Lower leg skin (tissue), 4 donors: Measurements from ENCODE around the gene IGFBP6. TPM values are rescaled to one million over a fixed set of nuclear protein-coding genes. Genes with fewer than 3 reads are reported as not detected.
"Not testable (repeated sequence)": the region's sequence is repeated elsewhere in the genome, so short reads cannot be mapped to it uniquely, and the experiment has no call there.

Source experiments
- DNase-seq, 2 donors: peaks; one replicate each; pipeline ENCODE4 v3.0.0-alpha.2; 2019; ENCODE audit warnings: low spot score in 2 of 2
- H3K4me3 ChIP-seq: fragments of 200-600 bp; sonication (generic); 2 replicates; pipeline ENCODE4 v1.5.1; 2017; ENCODE audit warnings: mild to moderate bottlenecking, low read depth; ENCODE audit not compliant: poor library complexity, severe bottlenecking
- CTCF ChIP-seq, 3 donors: fragments of 450-650 bp; IDR thresholded peaks; one replicate each; pipeline ENCODE4 v1.5.1; 2016; ENCODE audit warnings: antibody characterized with exemption in 3 of 3, mild to moderate bottlenecking in 3 of 3, moderate library complexity in 2 of 3
- POLR2A ChIP-seq, 2 donors: fragments of 450-650 bp; IDR thresholded peaks; one replicate each; pipeline ENCODE4 v1.6.1; 2016 to 2017; ENCODE audit warnings: antibody characterized with exemption in 2 of 2, mild to moderate bottlenecking in 1 of 2, moderate library complexity in 1 of 2
- WGBS, 2 donors: methylation state at CpG; one replicate each; pipeline ENCODE4 v1.1.5; 2018; 5-methylcytosine and 5-hydroxymethylcytosine counted together
- intact Hi-C: fragments of 100-400 bp; cut with DNase I; formaldehyde crosslinking; loops from one replicate; pipeline ENCODE4 v1.15.0; 2023; ENCODE audit warnings: low total_unique reads
- total RNA-seq, 4 donors: library from RNA; depleted of rRNA; stranded (reverse); fragments of >200 nt; gene quantifications; one replicate each; pipeline ENCODE4 v1.1.0, GENCODE V29; 2016

The IGFBP6 gene
- total RNA-seq, 4 donors from 2014 or later, result 22.0 to 508 (median 68.9) TPM

- no peak overlapping the region for H3K4me3 ChIP-seq
- WGBS, 2 donors, result 81 to 88% methylated on average over 6 of the region's 6 CpGs
- DNase-seq, result peak in 1 of 2 donors; percentile 66
- intact Hi-C loops, result no loop called here
- TF ChIP-seq POLR2A (IDR thresholded peaks at IDR 0.05), result no peak
- no peak for TF ChIP-seq CTCF (IDR thresholded peaks at IDR 0.05)
Observed at GRCh38 chr12:53091756-53092155, 5.7 kb upstream of the IGFBP6 start.

DNA sequence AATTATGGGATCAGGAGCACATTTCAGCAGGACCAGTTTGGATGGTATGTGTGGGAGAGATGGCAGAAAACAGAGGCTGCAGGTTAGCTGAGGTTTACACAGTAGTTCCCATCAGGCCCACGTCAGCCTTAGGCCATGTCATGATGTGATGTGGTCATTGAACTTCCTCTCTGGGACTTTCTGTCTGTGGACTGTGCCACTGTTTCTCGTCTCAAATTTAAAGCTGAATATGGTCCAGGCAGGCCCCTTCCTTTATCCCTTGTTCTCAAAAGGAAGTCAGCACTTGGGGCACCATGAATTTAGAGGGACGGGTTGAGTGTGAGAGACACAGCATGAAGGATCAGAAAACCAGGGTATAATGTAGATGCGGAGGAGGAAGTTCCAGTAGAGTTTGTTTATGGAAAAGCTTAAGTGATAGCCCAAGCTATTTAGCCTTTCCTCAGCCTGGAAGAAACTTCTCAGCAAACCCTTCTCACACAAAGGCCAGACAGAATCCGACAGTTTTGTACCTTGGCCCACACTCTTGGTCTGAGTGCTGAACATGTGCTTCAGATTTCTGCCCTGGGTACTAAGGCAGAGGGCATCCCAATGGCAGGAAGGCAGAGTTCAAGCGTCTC lies 3.6 kb upstream of the IGFBP6 start:
- WGBS, 2 donors, result 70 to 78% methylated on average over 6 of the region's 6 CpGs
- peak in 1 of 2 donors; percentile 74 for DNase-seq
- no peak overlapping the region for H3K4me3 ChIP-seq
- intact Hi-C loops, result no loop called here
- no peak for TF ChIP-seq CTCF (IDR thresholded peaks at IDR 0.05)
- TF ChIP-seq POLR2A (IDR thresholded peaks at IDR 0.05), result no peak

DNA sequence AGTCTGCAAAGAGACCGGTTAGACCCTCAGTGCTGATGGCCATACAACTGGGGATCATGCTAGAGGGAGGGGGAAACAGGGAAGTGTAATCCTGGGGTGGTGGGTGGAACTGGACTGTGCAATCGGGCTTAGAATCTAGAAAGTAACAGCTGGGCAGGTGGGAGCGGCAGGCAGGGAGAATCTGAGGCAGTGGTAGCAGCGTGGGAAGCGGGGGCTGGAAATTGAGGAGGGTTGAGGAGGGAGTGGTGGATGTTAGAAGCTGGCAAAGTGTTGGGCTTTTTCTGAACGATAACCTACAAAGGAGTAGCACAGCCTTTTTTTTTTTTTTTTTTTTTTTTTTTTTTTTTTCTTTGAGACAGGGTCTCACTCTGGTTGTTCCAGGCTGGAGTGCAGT lies 3.1 kb upstream of the IGFBP6 start:
- intact Hi-C loops, result no loop called here
- WGBS, 2 donors, result 74 to 81% methylated on average over 6 of the region's 6 CpGs
- no peak overlapping the region for H3K4me3 ChIP-seq
- DNase-seq, result peak in 1 of 2 donors; percentile 74
- TF ChIP-seq CTCF (IDR thresholded peaks at IDR 0.05) (no peak), POLR2A (IDR thresholded peaks at IDR 0.05) (no peak)

- DNase-seq, result peak in 1 of 2 donors; percentile 20
- H3K4me3 ChIP-seq, intact Hi-C loops: not testable (repeated sequence)
- WGBS, 2 donors, result 96 to 97% methylated on average over 4 to 5 of the region's 5 CpGs
Observed at GRCh38 chr12:53094796-53095595, 2.5 kb upstream of the IGFBP6 start.

DNA sequence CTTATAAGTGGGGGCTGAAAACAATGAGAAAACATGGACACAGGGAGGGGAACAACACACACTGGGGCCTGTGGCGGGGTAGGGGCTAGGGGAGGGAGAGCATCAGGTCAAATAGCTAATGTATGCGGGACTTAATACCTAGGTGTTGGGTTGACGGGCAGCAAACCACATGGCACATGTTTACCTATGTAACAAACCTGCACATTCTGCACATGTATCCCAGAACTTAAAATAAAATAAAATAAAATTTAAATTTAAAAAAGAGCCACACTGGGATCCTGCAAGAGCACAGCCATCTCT lies 1.9 kb upstream of the IGFBP6 start:
- H3K4me3 ChIP-seq, intact Hi-C loops: not testable (repeated sequence)
- DNase-seq, result peak in 1 of 2 donors; percentile 56
- WGBS, 2 donors, result 95 to 97% methylated on average over 3 of the region's 3 CpGs

GRCh38 chr12:53096089-53096741 lies 1.3 kb upstream of the IGFBP6 start:
- peak; percentile 85 to 95 for DNase-seq
- TF ChIP-seq POLR2A (IDR thresholded peaks at IDR 0.05), result no peak
- no peak for TF ChIP-seq CTCF (IDR thresholded peaks at IDR 0.05)
- 35 to 38% methylated on average over 11 of the region's 11 CpGs for WGBS, 2 donors
- H3K4me3 ChIP-seq, result no peak overlapping the region
- intact Hi-C loops, result no loop called here
